Measurements from ENCODE around the gene WDR45B.

Gene WDR45B

GRCh38 chr17:82675476-82676245, 27.4 kb upstream of the WDR45B start:
- no peak for DNase-seq

- DNase-seq, result no peak
These were observed 26.6 kb upstream of the WDR45B start for GRCh38 chr17:82674656-82675475.

GRCh38 chr17:82670661-82671450, 22.6 kb upstream of the WDR45B start:
- no peak for DNase-seq

- peak; percentile 12 for DNase-seq
These were observed 20.4 kb upstream of the WDR45B start for GRCh38 chr17:82668631-82669099.

- DNase-seq, result no peak
These were observed 19.9 kb upstream of the WDR45B start for GRCh38 chr17:82668024-82668630.

GRCh38 chr17:82667668-82668000, 19.4 kb upstream of the WDR45B start:
- no peak for DNase-seq

GRCh38 chr17:82666931-82667667, 18.9 kb upstream of the WDR45B start:
- no peak for DNase-seq

- no peak for DNase-seq
These were observed 17.6 kb upstream of the WDR45B start for GRCh38 chr17:82665891-82666290.

- DNase-seq, result no peak
These were observed 17.0 kb upstream of the WDR45B start for GRCh38 chr17:82665217-82665616.

- no peak for DNase-seq
These were observed 16.5 kb upstream of the WDR45B start for GRCh38 chr17:82664701-82665182.

GRCh38 chr17:82664276-82664575, 16.0 kb upstream of the WDR45B start:
- no peak for DNase-seq

- DNase-seq, result no peak
These were observed 15.4 kb upstream of the WDR45B start for GRCh38 chr17:82663381-82664275.

GRCh38 chr17:82662711-82663261, 14.5 kb upstream of the WDR45B start:
- no peak for DNase-seq

- no peak for DNase-seq
These were observed 13.8 kb upstream of the WDR45B start for GRCh38 chr17:82661717-82662683.

GRCh38 chr17:82659886-82660285, 11.6 kb upstream of the WDR45B start:
- DNase-seq, result no peak

- no peak for DNase-seq
These were observed 10.7 kb upstream of the WDR45B start for GRCh38 chr17:82658796-82659452.

- no peak for DNase-seq
These were observed 10.1 kb upstream of the WDR45B start for GRCh38 chr17:82658331-82658730.

- DNase-seq, result no peak
These were observed 9.7 kb upstream of the WDR45B start for GRCh38 chr17:82657926-82658325.

GRCh38 chr17:82656266-82656665, 8.0 kb upstream of the WDR45B start:
- no peak for DNase-seq
